ENCODE results near the gene THOC7.

The THOC7 gene

GRCh38 chr3:63876260-63876659, 12.7 kb upstream of the THOC7 start:
- H3K9me3 ChIP-seq (ENCODE audit: severe bottlenecking): no peaks in the 10 kb centered on the region
- 0 out of 2 replicates have a peak overlapping the region, but pooled peaks have one; percentile 9 for H3K27ac ChIP-seq
- no peak for TF ChIP-seq CTCF (IDR thresholded peaks at IDR 0.05; ENCODE audit: low read depth, low read length)
- DNase-seq: no peak
- H3K4me3 ChIP-seq (ENCODE audit: low read depth, low read length): no peak overlapping the region
- H3K27me3 ChIP-seq (ENCODE audit: insufficient read depth, low read depth, severe bottlenecking): no peaks in the 10 kb centered on the region
- H3K36me3 ChIP-seq: no peaks in the 10 kb centered on the region

GRCh38 chr3:63875510-63875909, 11.9 kb upstream of the THOC7 start:
- Histone ChIP-seq H3K27me3 (ENCODE audit: insufficient read depth, low read depth, severe bottlenecking) (no peaks in the 10 kb centered on the region), H3K36me3 (no peaks in the 10 kb centered on the region), H3K27ac (no peak overlapping the region), H3K4me3 (ENCODE audit: low read depth, low read length) (no peak overlapping the region), H3K9me3 (ENCODE audit: severe bottlenecking) (no peaks in the 10 kb centered on the region)
- no peak for TF ChIP-seq CTCF (IDR thresholded peaks at IDR 0.05; ENCODE audit: low read depth, low read length)
- DNase-seq: no peak

- DNase-seq: no peak
- no peak overlapping the region for H3K27ac ChIP-seq
- no peaks in the 10 kb centered on the region for H3K27me3 ChIP-seq (ENCODE audit: insufficient read depth, low read depth, severe bottlenecking)
- no peak overlapping the region for H3K4me3 ChIP-seq (ENCODE audit: low read depth, low read length)
- no peak for TF ChIP-seq CTCF (IDR thresholded peaks at IDR 0.05; ENCODE audit: low read depth, low read length)
- H3K36me3 ChIP-seq: no peaks in the 10 kb centered on the region
- H3K9me3 ChIP-seq (ENCODE audit: severe bottlenecking): no peaks in the 10 kb centered on the region
Observed at GRCh38 chr3:63874769-63875168, 11.2 kb upstream of the THOC7 start.

- DNase-seq: peak; percentile 44
- H3K9me3 ChIP-seq (ENCODE audit: severe bottlenecking): no peaks in the 10 kb centered on the region
- peaks cover 7% of the 10 kb centered on the region for H3K36me3 ChIP-seq
- no peak overlapping the region for H3K4me3 ChIP-seq (ENCODE audit: low read depth, low read length)
- H3K27me3 ChIP-seq (ENCODE audit: insufficient read depth, low read depth, severe bottlenecking): no peaks in the 10 kb centered on the region
- H3K27ac ChIP-seq: no peak overlapping the region
- no peak for TF ChIP-seq CTCF (IDR thresholded peaks at IDR 0.05; ENCODE audit: low read depth, low read length)
Observed at GRCh38 chr3:63872135-63872924, 8.7 kb upstream of the THOC7 start.

GRCh38 chr3:63870615-63871005, 7.0 kb upstream of the THOC7 start:
- Histone ChIP-seq H3K27ac (no peak overlapping the region), H3K36me3 (peaks cover 14% of the 10 kb centered on the region), H3K9me3 (ENCODE audit: severe bottlenecking) (no peaks in the 10 kb centered on the region), H3K4me3 (ENCODE audit: low read depth, low read length) (no peak overlapping the region), H3K27me3 (ENCODE audit: insufficient read depth, low read depth, severe bottlenecking) (no peaks in the 10 kb centered on the region)
- no peak for DNase-seq
- no peak for TF ChIP-seq CTCF (IDR thresholded peaks at IDR 0.05; ENCODE audit: low read depth, low read length)

All from WERI-Rb-1 (cell line).